Esophagus squamous epithelium (tissue), 4 donors: ENCODE results near the gene RPS6KA4.

Experiments
- CTCF ChIP-seq, 6 experiments: fragments of 450-650 bp in 4 of 6; fragments of 200-600 bp in 2 of 6; sonication (generic) in 2 of 6; IDR thresholded peaks; one replicate each; pipeline ENCODE4 v1.5.1; 2016 to 2019; ENCODE audit warnings: antibody characterized with exemption in 6 of 6, mild to moderate bottlenecking in 4 of 6, moderate library complexity in 4 of 6
- POLR2A ChIP-seq, 4 donors: fragments of 450-650 bp; IDR thresholded peaks; one replicate each; pipeline ENCODE4 v1.6.1; 2017; ENCODE audit warnings: antibody characterized with exemption in 4 of 4, mild to moderate bottlenecking in 4 of 4, moderate library complexity in 3 of 4

- no peak for TF ChIP-seq CTCF (IDR thresholded peaks at IDR 0.05)
- no peak for TF ChIP-seq POLR2A (IDR thresholded peaks at IDR 0.05)
These were observed 5.5 kb downstream of the RPS6KA4 start for GRCh38 chr11:64364435-64364834.
